Ovary (tissue), 9 donors: ENCODE measurements around the gene TBX3. TPM values are rescaled to one million over a fixed set of nuclear protein-coding genes. Genes with fewer than 3 reads are reported as not detected.
A peak's percentile ranks its signal among the peaks of the same experiment; 100 is the strongest.

Source experiments
- DNase-seq, 5 donors: peaks; one replicate each; pipeline ENCODE4 v3.0.0-alpha.2; 2019 to 2020
- H3K27ac ChIP-seq, 2 donors: fragments of 200-600 bp; one replicate each; pipeline versions ENCODE4 v1.5.1 to v1.8.0; 2019 to 2022
- H3K27me3 ChIP-seq: fragments of 200-600 bp; one replicate; pipeline ENCODE4 v1.8.0; 2022
- H3K36me3 ChIP-seq: fragments of 200-600 bp; sonication (generic); one replicate; pipeline ENCODE4 v1.5.1; 2019
- H3K4me1 ChIP-seq: one replicate; pipeline ENCODE4 v1.8.1; 2013; ENCODE audit warnings: mild to moderate bottlenecking, moderate library complexity; ENCODE audit not compliant: insufficient read depth
- H3K4me3 ChIP-seq: fragments of 200-600 bp; sonication (generic); one replicate; pipeline ENCODE4 v1.5.1; 2017
- H3K9me3 ChIP-seq, 2 donors: fragments of 200-600 bp in 1 of 2; sonication (generic) in 1 of 2; one replicate each; pipeline versions ENCODE4 v1.5.1 to v1.8.1; 2013 to 2019; ENCODE audit warnings: mild to moderate bottlenecking in 1 of 2, moderate library complexity in 1 of 2
- CTCF ChIP-seq, 3 donors: fragments of 450-650 bp in 2 of 3; fragments of 200-600 bp in 1 of 3; IDR thresholded peaks; one replicate each; pipeline versions ENCODE4 v1.5.1 to v1.8.0; 2016 to 2022; ENCODE audit warnings: antibody characterized with exemption in 3 of 3, mild to moderate bottlenecking in 1 of 3
- EP300 ChIP-seq: sonication (generic); formaldehyde crosslinking; IDR thresholded peaks from one replicate; pipeline ENCODE4 v1.6.1; 2017; ENCODE audit warnings: antibody characterized with exemption
- POLR2A ChIP-seq: fragments of 450-650 bp; IDR thresholded peaks from one replicate; pipeline ENCODE4 v1.6.1; 2017; ENCODE audit warnings: antibody characterized with exemption, mild to moderate bottlenecking, moderate library complexity
- WGBS, 3 donors: extraction: QIAGEN DNeasy Blood & Tissue Kit in 1 of 3; methylation state at CpG; one replicate each; pipeline versions ENCODE4 v1.1.5 to v1.1.7; 2013 to 2017; 5-methylcytosine and 5-hydroxymethylcytosine counted together
- intact Hi-C, 4 donors: fragments of 100-400 bp; cut with DNase I; formaldehyde crosslinking; loops; one replicate each; pipeline versions ENCODE4 v1.11.0 to v1.15.1; 2022 to 2023
- polyA plus RNA-seq, 2 donors: library from polyadenylated mRNA; stranded (reverse); fragments of 200-250 nt in 1 of 2; fragments of 350-450 nt in 1 of 2; fragmentation: Illumina TruSeq in 1 of 2; extraction: RNeasy Lipid Tissue Mini Kit (QIAGEN cat#74804) in 1 of 2; gene quantifications; one replicate each; pipeline ENCODE4 v1.2.3, GENCODE V29; 2013 to 2014
- total RNA-seq, 7 donors: library from RNA; depleted of rRNA in 2 of 7; stranded (reverse); fragments of >200 nt in 2 of 7; fragmentation: NEBNext Ultra II Directional in 3 of 7; extraction: Animal tissue kit (Norgen Biotek cat#: 25700) in 3 of 7; gene quantifications; one replicate each; pipeline versions ENCODE4 v1.1.0 to v1.2.4, GENCODE V29; 2016 to 2023
- donor health status: DM: no; HTN: no; CAD: no; lungs with moderate emphysema.
- donor health status: DM: no; HTN: no; CAD: no.
- donor health status: Bipolar disorder and iron deficiency.
- donor health status: DM: yes; HTN: yes; CAD: no.
- donor health status: DM: no; HTN: no; CAD: no.
- donor health status: DM: yes; HTN: yes; CAD: no.

The TBX3 gene
- total and polyA plus RNA-seq, 9 donors = 25.4 to 106 (median 61.2) TPM

GRCh38 chr12:114688256-114688845, 4.4 kb upstream of the TBX3 start:
- DNase-seq = no peak
- 57 to 75% (median 68%) methylated on average over 4 of the region's 4 CpGs for WGBS, 3 donors
- H3K4me1 ChIP-seq = no peaks in the 10 kb centered on the region
- no peaks in the 10 kb centered on the region for H3K27me3 ChIP-seq
- no peak overlapping the region for H3K4me3 ChIP-seq
- intact Hi-C loops = no loop called here
- H3K27ac ChIP-seq = no peak overlapping the region
- no peak for TF ChIP-seq EP300
- TF ChIP-seq POLR2A = no peak
- no peak for TF ChIP-seq CTCF (IDR thresholded peaks at IDR 0.05)
- H3K9me3 ChIP-seq = no peaks in the 10 kb centered on the region
- H3K36me3 ChIP-seq = no peaks in the 10 kb centered on the region

GRCh38 chr12:114687802-114688201, 3.8 kb upstream of the TBX3 start:
- H3K36me3 ChIP-seq = no peaks in the 10 kb centered on the region
- no peak overlapping the region for H3K27ac ChIP-seq
- intact Hi-C loops = no loop called here
- no peaks in the 10 kb centered on the region for H3K27me3 ChIP-seq
- H3K4me1 ChIP-seq = no peaks in the 10 kb centered on the region
- TF ChIP-seq EP300 (no peak), POLR2A (no peak), CTCF (IDR thresholded peaks at IDR 0.05) (no peak)
- H3K4me3 ChIP-seq = no peak overlapping the region
- 48 to 61% (median 56%) methylated on average over 12 of the region's 12 CpGs for WGBS, 3 donors
- DNase-seq = no peak
- no peaks in the 10 kb centered on the region for H3K9me3 ChIP-seq

- H3K27me3 ChIP-seq = no peaks in the 10 kb centered on the region
- H3K27ac ChIP-seq = no peak overlapping the region
- TF ChIP-seq EP300 = no peak
- TF ChIP-seq CTCF (IDR thresholded peaks at IDR 0.05) = no peak
- no peak for TF ChIP-seq POLR2A
- intact Hi-C loops = no loop called here
- H3K4me1 ChIP-seq = no peaks in the 10 kb centered on the region
- WGBS, 3 donors = 77 to 81% (median 80%) methylated on average over 41 of the region's 41 CpGs
- DNase-seq = peak in 1 of 5 donors; percentile 26
- H3K9me3 ChIP-seq = no peaks in the 10 kb centered on the region
- H3K4me3 ChIP-seq = no peak overlapping the region
- H3K36me3 ChIP-seq = no peaks in the 10 kb centered on the region
Observed at GRCh38 chr12:114686773-114687500, 3.0 kb upstream of the TBX3 start.

GRCh38 chr12:114686426-114686772, 2.4 kb upstream of the TBX3 start:
- Histone ChIP-seq H3K36me3 (no peaks in the 10 kb centered on the region), H3K27me3 (no peaks in the 10 kb centered on the region), H3K27ac (no peak overlapping the region), H3K4me1 (no peaks in the 10 kb centered on the region), H3K4me3 (no peak overlapping the region), H3K9me3 (no peaks in the 10 kb centered on the region)
- no peak for DNase-seq
- intact Hi-C loops = no loop called here
- 79 to 81% (median 80%) methylated on average over 11 of the region's 11 CpGs for WGBS, 3 donors
- TF ChIP-seq CTCF (IDR thresholded peaks at IDR 0.05) = no peak
- no peak for TF ChIP-seq EP300
- TF ChIP-seq POLR2A = no peak
